HEK293T (cell line): Measurements from ENCODE around the gene RAPGEF3.

ENCODE experiments used
- CTCF ChIA-PET: fragments of 350-600 bp; formaldehyde crosslinking; extraction: SDS; loops from one replicate; lab custom pipeline; 2021; ENCODE audit warnings: antibody characterized with exemption, inconsistent platforms; lab: Yijun Ruan, JAX
- POLR2A ChIA-PET: fragments of 350-600 bp; formaldehyde crosslinking; extraction: SDS; loops from one replicate; lab custom pipeline; 2020; ENCODE audit warnings: antibody characterized with exemption, inconsistent platforms; lab: Yijun Ruan, JAX
- DNase-seq: peaks from one replicate; pipeline ENCODE4 v3.0.0; 2012; ENCODE audit warnings: mixed read lengths; ENCODE audit errors: extremely low spot score
- ARNT ChIP-seq: fragments of 450-650 bp; IDR thresholded peaks from 2 replicates; pipeline ENCODE4 v1.6.1; 2017; ENCODE audit warnings: mild to moderate bottlenecking
- BHLHE40 ChIP-seq: fragments of 450-650 bp; IDR thresholded peaks from 2 replicates; pipeline ENCODE4 v1.6.1; 2016; ENCODE audit warnings: mild to moderate bottlenecking, moderate library complexity, borderline replicate concordance
- CTBP1 ChIP-seq: fragments of 450-650 bp; IDR thresholded peaks from 2 replicates; pipeline ENCODE4 v1.6.1; 2016; ENCODE audit warnings: borderline replicate concordance
- ELF4 ChIP-seq: fragments of 450-650 bp; IDR thresholded peaks from 2 replicates; pipeline ENCODE4 v1.6.1; 2017; ENCODE audit warnings: antibody characterized with exemption
- FOXA1 ChIP-seq: fragments of 450-650 bp; IDR thresholded peaks from 2 replicates; pipeline ENCODE4 v1.6.1; 2016; ENCODE audit warnings: mild to moderate bottlenecking
- FOXK2 ChIP-seq: fragments of 450-650 bp; IDR thresholded peaks from 2 replicates; pipeline ENCODE4 v1.6.1; 2016; ENCODE audit warnings: mild to moderate bottlenecking
- FOXM1 ChIP-seq: fragments of 450-650 bp; IDR thresholded peaks from 2 replicates; pipeline ENCODE4 v1.6.1; 2017; ENCODE audit warnings: mild to moderate bottlenecking, borderline replicate concordance
- HDGF ChIP-seq: fragments of 450-650 bp; IDR thresholded peaks from 2 replicates; pipeline ENCODE4 v1.6.1; 2017; ENCODE audit warnings: antibody characterized with exemption, borderline replicate concordance
- L3MBTL2 ChIP-seq: fragments of 450-650 bp; conservative IDR thresholded peaks from 2 replicates; pipeline ENCODE4 v1.6.1; 2016; ENCODE audit warnings: mild to moderate bottlenecking
- LEF1 ChIP-seq: fragments of 450-650 bp; IDR thresholded peaks from 2 replicates; pipeline ENCODE4 v1.6.1; 2017; ENCODE audit warnings: mild to moderate bottlenecking, borderline replicate concordance
- NFRKB ChIP-seq: fragments of 450-650 bp; IDR thresholded peaks from 2 replicates; pipeline ENCODE4 v1.6.1; 2016; ENCODE audit warnings: mild to moderate bottlenecking, moderate library complexity
- PKNOX1 ChIP-seq: fragments of 450-650 bp; IDR thresholded peaks from 2 replicates; pipeline ENCODE4 v1.6.1; 2016
- SP1 ChIP-seq: fragments of 450-650 bp; IDR thresholded peaks from 2 replicates; pipeline ENCODE4 v1.6.1; 2017
- SUZ12 ChIP-seq: fragments of 450-650 bp; IDR thresholded peaks from 2 replicates; pipeline ENCODE4 v1.6.1; 2016; ENCODE audit warnings: mild to moderate bottlenecking
- TARDBP ChIP-seq: fragments of 450-650 bp; IDR thresholded peaks from 2 replicates; pipeline ENCODE4 v1.6.1; 2016
- ZNF384 ChIP-seq: fragments of 450-650 bp; IDR thresholded peaks from 2 replicates; pipeline ENCODE4 v1.6.1; 2016

Gene RAPGEF3

GRCh38 chr12:47777741-47778558 is 19.3 kb upstream of the RAPGEF3 start:
- ChIA-PET POLR2A (interaction anchor here (1.1 to 2.5 kb wide), 3 partner anchors 10 to 34 kb away, joined by 3 to 6 read pairs (median 4); no protein-coding TSS in a partner anchor), CTCF (interaction anchor here (0.6 to 5.2 kb wide), 9 partner anchors 11 to 840 kb away, joined by 3 to 40 read pairs (median 5); no protein-coding TSS in a partner anchor)
- TF ChIP-seq ARNT: no peak
- TF ChIP-seq FOXA1: no peak
- no peak for TF ChIP-seq FOXK2
- TF ChIP-seq FOXM1: no peak
- no peak for TF ChIP-seq SP1
- no peak for TF ChIP-seq PKNOX1
- no peak for TF ChIP-seq L3MBTL2
- TF ChIP-seq CTBP1: no peak
- no peak for TF ChIP-seq NFRKB
- TF ChIP-seq ELF4: no peak
- TF ChIP-seq LEF1: no peak
- TF ChIP-seq ZNF384: no peak
- no peak for TF ChIP-seq TARDBP
- TF ChIP-seq HDGF: no peak
- TF ChIP-seq SUZ12: no peak
- DNase-seq: no peak

- CTCF ChIA-PET: interaction anchor here (0.6 to 5.2 kb wide), 6 partner anchors 10 to 841 kb away, joined by 4 to 40 read pairs (median 7); no protein-coding TSS in a partner anchor
- no peak for DNase-seq
- TF ChIP-seq FOXK2 (no peak), ZNF384 (no peak), BHLHE40 (no peak), FOXM1 (no peak), SUZ12 (no peak)
- POLR2A ChIA-PET: interaction anchor here (1.4 to 2.5 kb wide), 3 partner anchors 11 to 71 kb away, joined by 3 to 6 read pairs (median 4); partner anchors contain the start of gene RPAP3
These were observed 18.5 kb upstream of the RAPGEF3 start for GRCh38 chr12:47777151-47777550.

GRCh38 chr12:47776471-47777143 is 17.9 kb upstream of the RAPGEF3 start:
- no peak for DNase-seq
- ChIA-PET CTCF (interaction anchor here (0.6 to 5.2 kb wide), 6 partner anchors 10 to 62 kb away, joined by 3 to 40 read pairs (median 7); no protein-coding TSS in a partner anchor), POLR2A (interaction anchor here (1.4 to 2.5 kb wide), 3 partner anchors 10 to 71 kb away, joined by 3 to 6 read pairs (median 4); partner anchors contain the start of gene RPAP3)
- no peak for TF ChIP-seq CTBP1
- TF ChIP-seq PKNOX1: no peak
- TF ChIP-seq SUZ12: no peak
- TF ChIP-seq L3MBTL2: no peak
- no peak for TF ChIP-seq FOXK2
- TF ChIP-seq HDGF: no peak
- no peak for TF ChIP-seq FOXA1
- TF ChIP-seq SP1: no peak
- TF ChIP-seq TARDBP: no peak

- ChIA-PET POLR2A (interaction anchor here (1.4 to 2.5 kb wide), 2 partner anchors 32 to 69 kb away, joined by 4 to 6 read pairs; partner anchors contain the start of gene RPAP3), CTCF (interaction anchor here (1.1 to 5.2 kb wide), 4 partner anchors 9 to 63 kb away, joined by 3 to 40 read pairs (median 6); no protein-coding TSS in a partner anchor)
- DNase-seq: no peak
- TF ChIP-seq BHLHE40: no peak
- no peak for TF ChIP-seq CTBP1
- no peak for TF ChIP-seq FOXK2
- no peak for TF ChIP-seq SP1
- TF ChIP-seq FOXA1: no peak
- no peak for TF ChIP-seq L3MBTL2
- TF ChIP-seq SUZ12: no peak
These were observed 16.6 kb upstream of the RAPGEF3 start for GRCh38 chr12:47775100-47775911.

- no peak for DNase-seq
- ChIA-PET POLR2A (no interaction called here), CTCF (interaction anchor here (1.1 to 5.2 kb wide), 2 partner anchors 32 to 64 kb away, joined by 3 to 40 read pairs; no protein-coding TSS in a partner anchor)
- TF ChIP-seq FOXK2 (no peak), NFRKB (no peak), ARNT (no peak), CTBP1 (no peak), BHLHE40 (no peak), L3MBTL2 (no peak)
These were observed 16.0 kb upstream of the RAPGEF3 start for GRCh38 chr12:47774663-47775062.
